Measurements from ENCODE around the gene YBX1. TPM values are rescaled to one million over a fixed set of nuclear protein-coding genes. Genes with fewer than 3 reads are reported as not detected.
A peak's percentile ranks its signal among the peaks of the same experiment; 100 is the strongest.
"Not testable (repeated sequence)": the region's sequence is repeated elsewhere in the genome, so short reads cannot be mapped to it uniquely, and the experiment has no call there.

YBX1 gene
- total RNA-seq, 1 experiment from 2014 or later: 1,494 TPM

- DNase-seq; H3K27me3 ChIP-seq (ENCODE audit: control insufficient read depth, insufficient read depth, low read length); H3K4me3 ChIP-seq (ENCODE audit: insufficient read depth, low read depth, low read length); H3K36me3 ChIP-seq (replicated peaks; ENCODE audit: control insufficient read depth, insufficient read depth, low read length): not testable (repeated sequence)
These were observed 30.6 kb downstream of the YBX1 start for GRCh38 chr1:42712808-42713207.

GRCh38 chr1:42713293-42713692 is 31.1 kb downstream of the YBX1 start:
- H3K36me3 ChIP-seq (replicated peaks; ENCODE audit: control insufficient read depth, insufficient read depth, low read length): no peaks in the 10 kb centered on the region; the same call in 1 of the 2 replicates
- no peak for DNase-seq
- H3K27me3 ChIP-seq (ENCODE audit: control insufficient read depth, insufficient read depth, low read length): no peaks in the 10 kb centered on the region
- H3K4me3 ChIP-seq (ENCODE audit: insufficient read depth, low read depth, low read length): no peak overlapping the region

GRCh38 chr1:42714441-42714840 is 32.2 kb downstream of the YBX1 start:
- H3K36me3 ChIP-seq (replicated peaks; ENCODE audit: control insufficient read depth, insufficient read depth, low read length); H3K4me3 ChIP-seq (ENCODE audit: insufficient read depth, low read depth, low read length); DNase-seq; H3K27me3 ChIP-seq (ENCODE audit: control insufficient read depth, insufficient read depth, low read length): not testable (repeated sequence)

- no peak for DNase-seq
- H3K27me3 ChIP-seq (ENCODE audit: control insufficient read depth, insufficient read depth, low read length): no peaks in the 10 kb centered on the region
- H3K4me3 ChIP-seq (ENCODE audit: insufficient read depth, low read depth, low read length): no peak overlapping the region
- no peaks in the 10 kb centered on the region for H3K36me3 ChIP-seq (replicated peaks; ENCODE audit: control insufficient read depth, insufficient read depth, low read length)
These were observed 38.6 kb downstream of the YBX1 start for GRCh38 chr1:42720868-42721267.

- Histone ChIP-seq H3K27me3 (ENCODE audit: control insufficient read depth, insufficient read depth, low read length) (no peaks in the 10 kb centered on the region), H3K4me3 (ENCODE audit: insufficient read depth, low read depth, low read length) (no peak overlapping the region), H3K36me3 (replicated peaks; ENCODE audit: control insufficient read depth, insufficient read depth, low read length) (no peaks in the 10 kb centered on the region)
- no peak for DNase-seq
These were observed 39.7 kb downstream of the YBX1 start for GRCh38 chr1:42721926-42722325.

GRCh38 chr1:42722403-42722802 is 40.2 kb downstream of the YBX1 start:
- H3K36me3 ChIP-seq (replicated peaks; ENCODE audit: control insufficient read depth, insufficient read depth, low read length); H3K4me3 ChIP-seq (ENCODE audit: insufficient read depth, low read depth, low read length); DNase-seq; H3K27me3 ChIP-seq (ENCODE audit: control insufficient read depth, insufficient read depth, low read length): not testable (repeated sequence)

GRCh38 chr1:42723511-42723910 is 41.3 kb downstream of the YBX1 start:
- no peak for DNase-seq
- Histone ChIP-seq H3K27me3 (ENCODE audit: control insufficient read depth, insufficient read depth, low read length) (no peaks in the 10 kb centered on the region), H3K4me3 (ENCODE audit: insufficient read depth, low read depth, low read length) (no peak overlapping the region)

GRCh38 chr1:42725820-42726219 is 43.6 kb downstream of the YBX1 start:
- H3K27me3 ChIP-seq (ENCODE audit: control insufficient read depth, insufficient read depth, low read length); H3K4me3 ChIP-seq (ENCODE audit: insufficient read depth, low read depth, low read length); DNase-seq; H3K36me3 ChIP-seq (replicated peaks; ENCODE audit: control insufficient read depth, insufficient read depth, low read length): not testable (repeated sequence)

More at GRCh38 chr1:42723511-42723910, 41.3 kb downstream of the YBX1 start:
- no peaks in the 10 kb centered on the region for H3K36me3 ChIP-seq (replicated peaks; ENCODE audit: control insufficient read depth, insufficient read depth, low read length)

- DNase-seq: peak; percentile 59
- H3K36me3 ChIP-seq (replicated peaks; ENCODE audit: control insufficient read depth, insufficient read depth, low read length): no peaks in the 10 kb centered on the region
- H3K4me3 ChIP-seq (ENCODE audit: insufficient read depth, low read depth, low read length): no peak overlapping the region
- H3K27me3 ChIP-seq (ENCODE audit: control insufficient read depth, insufficient read depth, low read length): no peaks in the 10 kb centered on the region
These were observed 47.8 kb downstream of the YBX1 start for GRCh38 chr1:42730002-42730401.

- Histone ChIP-seq H3K27me3 (ENCODE audit: control insufficient read depth, insufficient read depth, low read length) (no peaks in the 10 kb centered on the region), H3K4me3 (ENCODE audit: insufficient read depth, low read depth, low read length) (no peak overlapping the region), H3K36me3 (replicated peaks; ENCODE audit: control insufficient read depth, insufficient read depth, low read length) (no peaks in the 10 kb centered on the region)
- peak; percentile 45 for DNase-seq
These were observed 48.8 kb downstream of the YBX1 start for GRCh38 chr1:42730988-42731387.

- H3K36me3 ChIP-seq (replicated peaks; ENCODE audit: control insufficient read depth, insufficient read depth, low read length): no peaks in the 10 kb centered on the region
- H3K27me3 ChIP-seq (ENCODE audit: control insufficient read depth, insufficient read depth, low read length): no peaks in the 10 kb centered on the region
- H3K4me3 ChIP-seq (ENCODE audit: insufficient read depth, low read depth, low read length): no peak overlapping the region
- DNase-seq: no peak
These were observed 49.4 kb downstream of the YBX1 start for GRCh38 chr1:42731585-42731984.

- no peak overlapping the region for H3K4me3 ChIP-seq (ENCODE audit: insufficient read depth, low read depth, low read length)
- DNase-seq: no peak
- no peaks in the 10 kb centered on the region for H3K36me3 ChIP-seq (replicated peaks; ENCODE audit: control insufficient read depth, insufficient read depth, low read length)
- H3K27me3 ChIP-seq (ENCODE audit: control insufficient read depth, insufficient read depth, low read length): no peaks in the 10 kb centered on the region
These were observed 50.0 kb downstream of the YBX1 start for GRCh38 chr1:42732126-42732680.

GRCh38 chr1:42733415-42734200 is 51.4 kb downstream of the YBX1 start:
- DNase-seq: no peak
- Histone ChIP-seq H3K4me3 (ENCODE audit: insufficient read depth, low read depth, low read length) (no peak overlapping the region), H3K36me3 (replicated peaks; ENCODE audit: control insufficient read depth, insufficient read depth, low read length) (no peaks in the 10 kb centered on the region), H3K27me3 (ENCODE audit: control insufficient read depth, insufficient read depth, low read length) (no peaks in the 10 kb centered on the region)

GRCh38 chr1:42734201-42735035 is 52.2 kb downstream of the YBX1 start:
- H3K36me3 ChIP-seq (replicated peaks; ENCODE audit: control insufficient read depth, insufficient read depth, low read length): no peaks in the 10 kb centered on the region
- DNase-seq: peak; percentile 56
- no peaks in the 10 kb centered on the region for H3K27me3 ChIP-seq (ENCODE audit: control insufficient read depth, insufficient read depth, low read length)
- no peak overlapping the region for H3K4me3 ChIP-seq (ENCODE audit: insufficient read depth, low read depth, low read length)

- Histone ChIP-seq H3K27me3 (ENCODE audit: control insufficient read depth, insufficient read depth, low read length) (no peaks in the 10 kb centered on the region), H3K4me3 (ENCODE audit: insufficient read depth, low read depth, low read length) (no peak overlapping the region), H3K36me3 (replicated peaks; ENCODE audit: control insufficient read depth, insufficient read depth, low read length) (no peaks in the 10 kb centered on the region)
- DNase-seq: no peak
These were observed 52.8 kb downstream of the YBX1 start for GRCh38 chr1:42735056-42735455.
